Esophagus muscularis mucosa (tissue), 4 donors: ENCODE results near the gene RRP36. TPM values are rescaled to one million over a fixed set of nuclear protein-coding genes. Genes with fewer than 3 reads are reported as not detected.

Experiments
- DNase-seq: peaks from one replicate; pipeline ENCODE4 v3.0.0-alpha.2; 2017; ENCODE audit errors: extremely low spot score
- H3K27ac ChIP-seq, 4 donors: fragments of 200-600 bp; sonication (generic); replicated peaks in 1 of 4; 1 replicate in 3 of 4; 2 replicates in 1 of 4; pipeline ENCODE4 v1.5.1; 2016 to 2019; ENCODE audit warnings: mild to moderate bottlenecking in 1 of 4
- H3K27me3 ChIP-seq, 4 donors: fragments of 200-600 bp; sonication (generic); one replicate each; pipeline versions ENCODE4 v1.5.1 to v1.6.0; 2016 to 2019
- H3K36me3 ChIP-seq, 4 donors: fragments of 200-600 bp; sonication (generic); one replicate each; pipeline ENCODE4 v1.5.1; 2016 to 2019
- H3K4me1 ChIP-seq, 4 donors: fragments of 200-600 bp; sonication (generic); one replicate each; pipeline ENCODE4 v1.5.1; 2016 to 2019
- H3K4me3 ChIP-seq, 4 donors: fragments of 200-600 bp; sonication (generic); 1 replicate in 2 of 4; 2 replicates in 2 of 4; pipeline ENCODE4 v1.5.1; 2016 to 2019; ENCODE audit warnings: mild to moderate bottlenecking in 4 of 4, moderate library complexity in 1 of 4
- H3K9me3 ChIP-seq, 4 donors: fragments of 200-600 bp; sonication (generic); 1 replicate in 3 of 4; 2 replicates in 1 of 4; pipeline ENCODE4 v1.5.1; 2016 to 2019
- EP300 ChIP-seq: sonication (generic); formaldehyde crosslinking; IDR thresholded peaks from one replicate; pipeline ENCODE4 v1.6.1; 2017; ENCODE audit warnings: antibody characterized with exemption
- POLR2A ChIP-seq: fragments of 450-650 bp; IDR thresholded peaks from one replicate; pipeline ENCODE4 v1.6.1; 2017; ENCODE audit warnings: antibody characterized with exemption, moderate library complexity, mild to moderate bottlenecking, low read depth
- POLR2AphosphoS5 ChIP-seq, 2 donors: sonication (generic); formaldehyde crosslinking; IDR thresholded peaks; one replicate each; pipeline ENCODE4 v1.6.1; 2017; ENCODE audit warnings: antibody characterized with exemption in 2 of 2
- WGBS: methylation state at CpG from one replicate; pipeline ENCODE4 v1.1.5; 2018; 5-methylcytosine and 5-hydroxymethylcytosine counted together
- intact Hi-C: fragments of 100-400 bp; cut with DNase I; formaldehyde crosslinking; loops from one replicate; pipeline ENCODE4 v1.15.1; 2023
- total RNA-seq, 4 donors: library from RNA; depleted of rRNA; stranded (reverse); fragments of >200 nt; gene quantifications; one replicate each; pipeline versions ENCODE4 v1.1.0 to v1.2.1, GENCODE V29; 2016
- TF ChIP-seq, protein P1 (sequence below), 3 experiments: fragments of 200-600 bp in 2 of 3; fragments of 450-650 bp in 1 of 3; sonication (generic) in 2 of 3; IDR thresholded peaks; one replicate each; pipeline ENCODE4 v1.5.1; 2017 to 2019; ENCODE audit warnings: antibody characterized with exemption in 3 of 3, mild to moderate bottlenecking in 2 of 3, moderate library complexity in 1 of 3

The RRP36 gene
- total RNA-seq, 4 donors from 2014 or later = 43.2 to 65.2 (median 51.4) TPM

- peaks cover 27 to 52% (median 46%) of the 10 kb centered on the region in 4 donors for H3K4me1 ChIP-seq
- peaks cover 0 to 3% (median 2%) of the 10 kb centered on the region in 4 donors for H3K36me3 ChIP-seq
- H3K27ac ChIP-seq = peak within 1 kb of the TSS; percentile 87 to 95 (median 89)
- peak within 1 kb of the TSS; percentile 82 to 88 (median 84) for H3K4me3 ChIP-seq
- WGBS = 0% methylated on average over 20 of the region's 59 CpGs
- no peaks in the 10 kb centered on the region for H3K9me3 ChIP-seq
- TF ChIP-seq POLR2AphosphoS5 (IDR thresholded peaks at IDR 0.05) = peak; percentile 50 to 85
- TF ChIP-seq, protein P1, sequence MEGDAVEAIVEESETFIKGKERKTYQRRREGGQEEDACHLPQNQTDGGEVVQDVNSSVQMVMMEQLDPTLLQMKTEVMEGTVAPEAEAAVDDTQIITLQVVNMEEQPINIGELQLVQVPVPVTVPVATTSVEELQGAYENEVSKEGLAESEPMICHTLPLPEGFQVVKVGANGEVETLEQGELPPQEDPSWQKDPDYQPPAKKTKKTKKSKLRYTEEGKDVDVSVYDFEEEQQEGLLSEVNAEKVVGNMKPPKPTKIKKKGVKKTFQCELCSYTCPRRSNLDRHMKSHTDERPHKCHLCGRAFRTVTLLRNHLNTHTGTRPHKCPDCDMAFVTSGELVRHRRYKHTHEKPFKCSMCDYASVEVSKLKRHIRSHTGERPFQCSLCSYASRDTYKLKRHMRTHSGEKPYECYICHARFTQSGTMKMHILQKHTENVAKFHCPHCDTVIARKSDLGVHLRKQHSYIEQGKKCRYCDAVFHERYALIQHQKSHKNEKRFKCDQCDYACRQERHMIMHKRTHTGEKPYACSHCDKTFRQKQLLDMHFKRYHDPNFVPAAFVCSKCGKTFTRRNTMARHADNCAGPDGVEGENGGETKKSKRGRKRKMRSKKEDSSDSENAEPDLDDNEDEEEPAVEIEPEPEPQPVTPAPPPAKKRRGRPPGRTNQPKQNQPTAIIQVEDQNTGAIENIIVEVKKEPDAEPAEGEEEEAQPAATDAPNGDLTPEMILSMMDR (IDR thresholded peaks at IDR 0.05) = no peak
- peak; percentile 94 for DNase-seq
- no peaks in the 10 kb centered on the region for H3K27me3 ChIP-seq
- intact Hi-C loops = no loop called here
These were observed 42.4 kb upstream of the RRP36 start, which contains the start of gene PEX6 for GRCh38 chr6:42978839-42979522. TSS of gene PEX6 (minus strand) at chr6:42979181. CDS start at chr6:42979150, 31 bp downstream.

- Histone ChIP-seq H3K27ac (peak overlapping the region; percentile 87 to 95 (median 89)), H3K9me3 (no peaks in the 10 kb centered on the region), H3K4me3 (peak overlapping the region; percentile 82 to 88 (median 84)), H3K4me1 (peaks cover 27 to 52% (median 46%) of the 10 kb centered on the region in 4 donors), H3K27me3 (no peaks in the 10 kb centered on the region), H3K36me3 (peaks cover 0 to 3% (median 0%) of the 10 kb centered on the region in 4 donors)
- TF ChIP-seq, protein P1 (IDR thresholded peaks at IDR 0.05) = no peak
- no peak for TF ChIP-seq EP300
- TF ChIP-seq POLR2AphosphoS5 (IDR thresholded peaks at IDR 0.05) = no peak
- TF ChIP-seq POLR2A = no peak
- DNase-seq = no peak
- intact Hi-C loops = no loop called here
- 34% methylated on average over 9 of the region's 9 CpGs for WGBS
These were observed 41.8 kb upstream of the RRP36 start for GRCh38 chr6:42979523-42980177.

GRCh38 chr6:42981836-42982235, 39.6 kb upstream of the RRP36 start:
- Histone ChIP-seq H3K27me3 (no peaks in the 10 kb centered on the region), H3K4me1 (peaks cover 45 to 64% (median 55%) of the 10 kb centered on the region in 4 donors), H3K9me3 (no peaks in the 10 kb centered on the region), H3K27ac (no peak overlapping the region), H3K4me3 (no peak overlapping the region), H3K36me3 (peaks cover 0 to 3% (median 0%) of the 10 kb centered on the region in 4 donors)
- WGBS = 84% methylated on average over 5 of the region's 5 CpGs
- intact Hi-C loops = no loop called here
- TF ChIP-seq, protein P1 (IDR thresholded peaks at IDR 0.05) = no peak
- TF ChIP-seq POLR2A = no peak
- TF ChIP-seq POLR2AphosphoS5 (IDR thresholded peaks at IDR 0.05) = no peak
- DNase-seq = no peak

DNA sequence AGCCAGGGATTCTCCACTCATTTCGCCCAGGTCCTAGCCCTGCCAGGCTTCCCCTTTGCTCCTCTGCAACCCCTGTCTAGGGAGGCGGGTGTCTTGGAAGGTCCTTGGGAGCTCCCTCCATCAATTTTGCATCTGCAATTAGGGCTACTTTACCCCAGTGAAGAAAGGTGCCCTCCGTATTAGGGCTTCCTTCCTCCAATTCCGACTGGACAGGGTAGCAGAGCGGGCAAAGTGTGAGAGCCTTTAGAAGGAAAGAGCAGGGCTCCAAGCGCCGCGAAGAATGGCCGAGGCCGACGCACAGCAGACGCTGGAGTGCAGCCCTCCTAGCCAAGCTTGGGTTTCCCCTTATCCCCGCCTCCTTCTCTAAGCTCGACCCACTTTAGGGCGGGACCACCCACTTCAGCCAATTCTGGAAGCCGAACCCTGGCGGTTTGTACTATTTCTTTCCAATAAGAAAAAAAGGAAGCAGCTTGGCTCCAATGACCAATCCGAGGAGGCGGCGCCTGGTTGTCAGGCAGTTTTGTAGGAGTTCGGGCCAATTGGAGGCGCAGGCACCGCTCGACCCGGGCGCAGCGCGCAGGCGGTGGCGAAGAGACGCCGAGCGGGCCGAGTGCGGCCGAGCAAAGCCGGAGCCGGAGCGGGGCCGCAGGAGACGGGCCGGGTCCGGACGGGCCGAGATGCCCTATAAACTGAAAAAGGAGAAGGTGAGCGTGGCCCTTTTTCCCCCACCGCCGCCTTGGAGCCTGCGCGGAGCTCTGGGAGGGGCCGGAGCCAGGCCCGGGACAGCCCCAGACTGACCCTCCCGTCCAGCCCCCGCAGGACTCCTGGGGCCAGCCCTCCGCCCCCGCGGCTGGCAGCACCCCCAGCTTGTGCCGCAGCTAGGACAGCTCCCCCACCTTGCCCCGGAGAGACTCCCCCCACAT, 37.2 kb upstream of the RRP36 start, which contains the start of gene PPP2R5D:
Gene PPP2R5D, plus strand, starts transcription at position 570 of the 923 bp plus-strand sequence. Its CDS starts 108 bp downstream, at position 678.
- Histone ChIP-seq H3K27ac (peak within 1 kb of the TSS; percentile 91 to 95 (median 92)), H3K9me3 (no peaks in the 10 kb centered on the region), H3K27me3 (no peaks in the 10 kb centered on the region), H3K4me3 (peak within 1 kb of the TSS; percentile 83 to 96 (median 91)), H3K4me1 (peaks cover 49 to 70% (median 61%) of the 10 kb centered on the region in 4 donors), H3K36me3 (peaks cover 2 to 4% (median 3%) of the 10 kb centered on the region in 4 donors)
- no peak for TF ChIP-seq POLR2A
- TF ChIP-seq POLR2AphosphoS5 (IDR thresholded peaks at IDR 0.05) = peak; percentile 91 to 95
- WGBS = 1% methylated on average over 46 of the region's 59 CpGs
- peak; percentile 99 for DNase-seq
- intact Hi-C loops = no loop called here
